Nephron progenitor cell (in vitro differentiated cells): Measurements from ENCODE around the gene RBM47.

Experiments
- DNase-seq: peaks from one replicate; pipeline ENCODE4 v3.0.0; 2021
- H3K27ac Mint-ChIP-seq: 2 replicates; pipeline ENCODE4 v1.8.0; 2021; ENCODE audit warnings: mild to moderate bottlenecking, moderate library complexity, mixed read lengths
- H3K27me3 Mint-ChIP-seq: 2 replicates; pipeline ENCODE4 v1.8.0; 2021; ENCODE audit warnings: mild to moderate bottlenecking, low read depth, mixed read lengths; ENCODE audit not compliant: poor library complexity
- H3K36me3 Mint-ChIP-seq: 2 replicates; pipeline ENCODE4 v1.8.0; 2021; ENCODE audit warnings: low read depth, mixed read lengths
- H3K4me1 Mint-ChIP-seq: 2 replicates; pipeline ENCODE4 v1.8.0; 2021; ENCODE audit warnings: mixed read lengths
- H3K4me3 Mint-ChIP-seq: 2 replicates; pipeline ENCODE4 v1.8.0; 2021; ENCODE audit warnings: mild to moderate bottlenecking, moderate library complexity, mixed read lengths
- H3K9me3 Mint-ChIP-seq: 2 replicates; pipeline ENCODE4 v1.8.0; 2021; ENCODE audit warnings: mild to moderate bottlenecking, moderate library complexity, mixed read lengths
- CTCF ChIP-seq: fragments of 200-600 bp; sonication (generic); IDR thresholded peaks from 2 replicates; pipeline ENCODE4 v1.5.0; 2021; ENCODE audit warnings: antibody characterized with exemption

Gene RBM47

GRCh38 chr4:40379248-40379647 is 250.4 kb downstream of the RBM47 start:
- H3K4me3 Mint-ChIP-seq = no peak overlapping the region
- no peak for TF ChIP-seq CTCF
- H3K27me3 Mint-ChIP-seq = peaks cover 8% of the 10 kb centered on the region
- H3K27ac Mint-ChIP-seq = no peak overlapping the region
- H3K36me3 Mint-ChIP-seq = no peaks in the 10 kb centered on the region
- no peaks in the 10 kb centered on the region for H3K4me1 Mint-ChIP-seq
- DNase-seq = peak; percentile 10
- no peaks in the 10 kb centered on the region for H3K9me3 Mint-ChIP-seq

- Mint-ChIP-seq H3K36me3 (no peaks in the 10 kb centered on the region), H3K4me3 (no peak overlapping the region), H3K4me1 (no peaks in the 10 kb centered on the region), H3K9me3 (no peaks in the 10 kb centered on the region), H3K27me3 (peaks cover 8% of the 10 kb centered on the region), H3K27ac (no peak overlapping the region)
- TF ChIP-seq CTCF = no peak
- no peak for DNase-seq
These were observed 251.0 kb downstream of the RBM47 start for GRCh38 chr4:40378619-40379018.

GRCh38 chr4:40377512-40378365 is 251.9 kb downstream of the RBM47 start:
- Mint-ChIP-seq H3K27ac (no peak overlapping the region), H3K9me3 (no peaks in the 10 kb centered on the region), H3K4me3 (no peak overlapping the region), H3K36me3 (no peaks in the 10 kb centered on the region), H3K27me3 (peaks cover 8% of the 10 kb centered on the region), H3K4me1 (no peaks in the 10 kb centered on the region)
- DNase-seq = no peak
- no peak for TF ChIP-seq CTCF

GRCh38 chr4:40375620-40376019 is 254.0 kb downstream of the RBM47 start:
- TF ChIP-seq CTCF = no peak
- H3K9me3 Mint-ChIP-seq = no peaks in the 10 kb centered on the region

GRCh38 chr4:40375095-40375494 is 254.6 kb downstream of the RBM47 start:
- Mint-ChIP-seq H3K36me3 (no peaks in the 10 kb centered on the region), H3K9me3 (no peaks in the 10 kb centered on the region), H3K4me3 (no peak overlapping the region), H3K4me1 (no peaks in the 10 kb centered on the region), H3K27me3 (peaks cover 6% of the 10 kb centered on the region), H3K27ac (no peak overlapping the region)
- DNase-seq = no peak
- TF ChIP-seq CTCF = no peak

More at GRCh38 chr4:40375620-40376019, 254.0 kb downstream of the RBM47 start:
- Mint-ChIP-seq H3K27me3 (peaks cover 4% of the 10 kb centered on the region), H3K4me3 (no peak overlapping the region), H3K27ac (no peak overlapping the region), H3K4me1 (no peaks in the 10 kb centered on the region), H3K36me3 (no peaks in the 10 kb centered on the region)
- DNase-seq = no peak

- no peak for DNase-seq
- Mint-ChIP-seq H3K27me3 (peaks cover 4% of the 10 kb centered on the region), H3K36me3 (no peaks in the 10 kb centered on the region), H3K4me1 (no peaks in the 10 kb centered on the region), H3K4me3 (no peak overlapping the region), H3K9me3 (no peaks in the 10 kb centered on the region), H3K27ac (no peak overlapping the region)
- no peak for TF ChIP-seq CTCF
These were observed 256.0 kb downstream of the RBM47 start for GRCh38 chr4:40373636-40374035.
